ENCODE measurements around the gene TMEM50B.

DNA sequence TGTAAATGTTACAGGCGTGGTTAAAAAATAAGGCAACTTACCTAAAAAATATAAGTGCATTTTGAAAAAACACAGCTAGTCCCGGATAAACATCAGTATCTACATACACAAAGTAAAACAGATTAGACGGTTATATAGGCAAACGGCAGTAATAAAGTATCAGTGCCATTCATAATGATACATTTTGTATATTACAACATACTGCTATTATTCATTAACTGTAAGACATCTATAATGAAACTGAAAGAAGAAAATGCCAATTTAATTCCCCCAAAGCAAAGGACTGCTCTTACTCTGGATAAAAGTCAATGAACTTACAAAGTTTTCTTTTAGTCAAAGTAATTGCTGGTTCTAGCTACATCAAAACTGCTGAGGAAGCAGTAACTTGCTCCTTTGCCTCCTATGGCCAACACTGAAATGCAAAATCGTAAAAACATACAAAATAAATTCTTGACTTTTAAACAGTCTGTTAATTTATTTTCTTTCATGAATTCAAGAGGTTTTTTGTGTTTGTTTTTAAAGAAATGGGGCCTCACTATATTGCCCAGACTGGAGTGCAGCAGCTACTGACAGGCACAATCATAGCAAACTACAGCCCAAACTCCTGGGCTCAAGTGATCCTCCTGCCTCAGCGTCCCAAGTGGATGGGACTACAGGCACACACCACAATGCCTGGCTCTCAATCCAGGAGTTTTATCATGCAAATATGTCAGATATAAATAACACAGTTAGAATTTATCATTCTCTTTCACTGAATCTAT is 23.9 kb downstream of the TMEM50B start:
- TF ChIP-seq, protein P1, sequence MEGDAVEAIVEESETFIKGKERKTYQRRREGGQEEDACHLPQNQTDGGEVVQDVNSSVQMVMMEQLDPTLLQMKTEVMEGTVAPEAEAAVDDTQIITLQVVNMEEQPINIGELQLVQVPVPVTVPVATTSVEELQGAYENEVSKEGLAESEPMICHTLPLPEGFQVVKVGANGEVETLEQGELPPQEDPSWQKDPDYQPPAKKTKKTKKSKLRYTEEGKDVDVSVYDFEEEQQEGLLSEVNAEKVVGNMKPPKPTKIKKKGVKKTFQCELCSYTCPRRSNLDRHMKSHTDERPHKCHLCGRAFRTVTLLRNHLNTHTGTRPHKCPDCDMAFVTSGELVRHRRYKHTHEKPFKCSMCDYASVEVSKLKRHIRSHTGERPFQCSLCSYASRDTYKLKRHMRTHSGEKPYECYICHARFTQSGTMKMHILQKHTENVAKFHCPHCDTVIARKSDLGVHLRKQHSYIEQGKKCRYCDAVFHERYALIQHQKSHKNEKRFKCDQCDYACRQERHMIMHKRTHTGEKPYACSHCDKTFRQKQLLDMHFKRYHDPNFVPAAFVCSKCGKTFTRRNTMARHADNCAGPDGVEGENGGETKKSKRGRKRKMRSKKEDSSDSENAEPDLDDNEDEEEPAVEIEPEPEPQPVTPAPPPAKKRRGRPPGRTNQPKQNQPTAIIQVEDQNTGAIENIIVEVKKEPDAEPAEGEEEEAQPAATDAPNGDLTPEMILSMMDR (IDR thresholded peaks at IDR 0.05), result no peak
- no peak for TF ChIP-seq POLR2A (IDR thresholded peaks at IDR 0.05)
